ENCODE data around the gene SLC41A1.

The SLC41A1 gene

DNA sequence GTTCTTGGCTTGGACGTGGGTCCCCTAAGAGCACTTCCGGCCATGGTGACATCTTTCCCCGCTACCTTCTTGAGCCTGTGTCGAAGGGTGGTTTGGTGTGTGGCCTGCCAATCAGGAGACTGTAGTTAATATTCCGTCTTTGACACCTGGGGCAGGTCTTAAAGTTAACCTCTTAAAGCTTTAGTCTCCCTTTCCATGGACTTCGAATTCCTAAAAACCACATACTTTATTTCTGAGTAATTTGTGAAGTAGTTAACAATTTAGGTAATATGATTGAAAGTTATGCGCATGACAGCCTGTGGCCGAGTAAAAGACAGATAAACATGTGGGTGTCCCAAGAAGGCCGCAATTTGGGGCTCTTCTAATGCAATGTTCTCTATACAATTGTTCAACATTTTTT, 27.6 kb downstream of the SLC41A1 start:
- DNase-seq, result no peak

DNA sequence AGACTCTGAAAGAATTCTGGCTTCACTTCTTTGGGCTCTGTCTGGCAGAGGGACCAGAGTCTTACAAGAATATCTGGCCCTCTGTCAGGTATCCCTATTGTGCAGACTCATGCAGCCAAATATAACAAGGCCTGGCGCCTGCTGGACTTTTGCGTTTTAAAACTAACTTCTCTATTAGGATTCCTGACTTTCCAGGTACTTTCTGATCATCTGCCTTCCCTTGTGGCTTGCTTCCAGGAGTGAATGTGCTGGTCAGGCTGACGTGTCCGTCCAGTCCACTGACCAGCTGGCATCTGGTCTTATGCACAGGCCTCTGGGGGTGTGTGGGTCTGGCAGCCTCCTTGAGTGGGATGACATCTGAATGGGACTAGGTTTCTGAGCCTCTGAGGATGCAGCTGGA, 29.1 kb downstream of the SLC41A1 start:
- no peak for DNase-seq

DNA sequence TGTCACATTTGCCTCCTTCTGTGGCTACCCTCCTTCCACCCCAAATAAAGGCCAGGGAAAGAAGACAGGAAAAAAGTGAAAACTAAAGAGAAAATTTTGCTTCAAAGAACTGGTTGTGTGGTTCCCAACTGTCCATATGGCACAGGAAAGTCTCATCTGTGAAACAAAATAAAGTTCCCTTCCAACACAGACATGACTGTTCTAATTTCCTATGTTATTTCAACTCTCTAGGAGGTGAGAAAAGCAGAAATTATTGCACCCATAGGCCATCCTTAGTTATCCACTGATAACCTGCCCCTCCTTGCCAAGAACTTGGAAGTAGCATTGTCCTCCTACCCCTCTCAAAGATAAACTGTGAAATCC, 29.6 kb downstream of the SLC41A1 start:
- DNase-seq, result no peak

DNA sequence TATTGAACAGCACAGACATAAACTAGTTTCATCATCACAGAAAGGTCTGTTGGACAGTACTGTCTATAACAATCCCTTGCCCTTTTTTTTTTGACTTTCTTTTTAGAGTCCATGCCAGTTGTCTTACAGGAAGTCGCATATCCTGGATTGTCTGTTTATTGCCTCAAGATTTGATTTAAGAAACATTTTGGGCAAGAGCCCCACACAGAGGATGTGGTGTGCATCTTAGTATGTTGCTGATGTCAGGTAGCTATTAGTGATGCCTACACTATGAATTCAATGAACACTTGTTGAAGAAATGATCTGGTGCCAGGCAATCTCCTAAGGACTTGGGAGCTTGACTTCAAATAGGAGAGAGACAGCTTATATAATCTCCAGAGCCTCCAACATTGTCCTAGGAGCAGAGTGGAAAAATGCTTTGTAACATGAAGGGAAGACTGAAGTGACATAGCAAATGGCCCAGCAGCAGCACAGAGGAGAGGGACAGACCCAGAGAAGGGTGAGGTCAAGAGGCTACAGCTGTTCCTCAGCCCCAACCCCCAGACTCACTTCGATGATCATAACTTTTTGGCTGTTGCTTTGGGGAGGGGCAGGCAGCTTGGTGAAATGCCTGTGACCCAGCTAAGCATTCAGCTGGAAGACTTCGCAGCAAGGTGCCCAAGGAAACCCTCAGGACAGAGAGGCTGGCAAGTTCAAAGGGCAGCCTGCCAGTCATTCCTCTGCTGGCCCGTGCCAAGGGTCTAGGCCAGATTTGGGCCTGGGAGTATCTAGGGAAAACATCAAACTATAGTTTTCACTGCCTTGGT, 30.2 kb downstream of the SLC41A1 start:
- no peak for DNase-seq

DNA sequence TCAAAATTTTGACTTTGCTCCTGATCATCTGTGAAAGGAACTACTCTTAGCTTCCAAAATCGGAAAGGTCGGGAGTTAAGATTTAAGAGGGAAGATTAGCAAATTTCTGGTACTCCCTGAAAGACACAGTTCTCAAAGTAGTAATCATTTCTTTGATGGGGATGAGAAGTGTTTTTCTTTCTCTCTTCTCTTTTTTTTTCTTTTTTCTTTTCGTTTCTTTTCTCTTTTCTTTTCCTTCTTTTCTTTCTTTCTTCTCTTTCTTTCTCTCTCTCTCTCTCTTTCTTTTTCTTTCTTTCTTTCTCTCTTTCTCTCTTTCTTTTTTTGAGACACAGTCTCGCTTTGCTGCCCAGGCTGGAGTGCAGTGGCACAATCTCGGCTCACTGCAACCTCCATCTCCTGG, 32.7 kb downstream of the SLC41A1 start:
- DNase-seq, result no peak

DNA sequence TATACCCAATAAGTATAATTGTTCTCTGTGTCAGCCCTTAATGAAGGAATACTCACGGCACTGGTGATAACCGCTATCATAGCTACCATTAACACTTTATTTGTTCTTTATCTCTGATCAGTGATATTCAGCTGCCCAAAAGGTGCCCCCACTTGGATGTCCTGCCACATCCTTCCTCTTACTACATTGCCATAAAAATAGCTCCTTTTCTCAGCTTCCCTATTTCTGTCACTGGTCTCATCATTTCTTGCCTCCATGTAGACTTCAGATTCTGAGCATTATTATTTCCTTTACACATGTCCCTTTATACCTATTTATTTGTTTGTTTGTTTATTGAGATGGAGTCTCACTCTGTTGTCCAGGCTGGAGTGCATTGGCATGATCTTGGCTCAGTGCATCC, 35.0 kb downstream of the SLC41A1 start:
- no peak for DNase-seq

DNA sequence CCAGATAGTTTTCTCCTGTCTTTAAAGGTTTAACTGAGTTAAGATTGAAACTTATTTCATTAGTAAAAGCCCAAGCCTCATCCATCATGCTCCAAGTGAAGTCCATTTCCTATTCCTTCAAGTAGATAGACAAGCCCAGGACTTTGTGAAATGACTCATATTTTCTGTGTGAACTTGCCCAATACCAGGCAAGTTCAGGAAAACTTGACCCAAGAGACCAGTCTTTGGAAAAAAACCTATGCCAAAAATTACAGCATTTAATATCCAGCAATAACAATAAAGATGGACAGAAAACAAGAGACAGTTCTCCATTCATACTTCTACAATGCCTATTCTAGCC, 37.3 kb downstream of the SLC41A1 start:
- DNase-seq, result no peak

DNA sequence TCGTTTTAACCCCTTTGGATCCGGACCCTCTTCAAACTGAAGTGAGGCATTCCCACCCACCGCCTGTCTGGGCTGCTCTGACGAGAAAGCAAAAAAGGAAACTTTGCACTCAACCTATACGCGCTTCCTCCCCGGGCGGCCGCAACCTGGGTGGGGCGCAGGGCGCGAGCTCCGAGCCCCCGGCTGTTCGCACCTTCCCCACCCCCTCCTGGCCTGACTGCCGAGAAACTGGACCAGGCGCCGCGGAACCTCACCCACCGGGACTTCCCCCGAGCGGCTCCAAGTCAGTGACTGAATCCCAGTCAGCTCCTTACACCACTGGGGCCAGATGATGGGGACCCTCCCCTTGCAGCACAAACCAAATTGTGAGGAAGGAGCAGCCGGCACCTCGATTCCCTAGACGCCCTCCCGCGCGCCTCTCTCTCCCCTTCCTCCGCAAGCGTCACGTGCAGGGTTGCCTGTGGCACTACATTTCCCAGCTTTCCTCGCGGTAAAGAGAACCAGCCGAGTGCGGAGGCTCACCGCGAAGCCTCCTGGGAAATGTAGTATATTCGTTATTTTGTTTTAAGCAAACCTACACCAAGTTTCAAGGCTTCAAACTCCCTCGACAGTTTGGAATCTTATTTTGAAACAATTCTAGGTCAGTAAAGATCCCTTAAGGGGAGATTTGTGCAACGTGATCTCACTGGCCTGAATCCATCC, 37.8 kb downstream of the SLC41A1 start, which contains the start of gene RAB29:
RAB29 (minus strand) TSS at position 468 of the 702 bp plus-strand sequence. CDS start 526 bp downstream, outside the sequence.
- peak; percentile 68 to 73 for DNase-seq

DNA sequence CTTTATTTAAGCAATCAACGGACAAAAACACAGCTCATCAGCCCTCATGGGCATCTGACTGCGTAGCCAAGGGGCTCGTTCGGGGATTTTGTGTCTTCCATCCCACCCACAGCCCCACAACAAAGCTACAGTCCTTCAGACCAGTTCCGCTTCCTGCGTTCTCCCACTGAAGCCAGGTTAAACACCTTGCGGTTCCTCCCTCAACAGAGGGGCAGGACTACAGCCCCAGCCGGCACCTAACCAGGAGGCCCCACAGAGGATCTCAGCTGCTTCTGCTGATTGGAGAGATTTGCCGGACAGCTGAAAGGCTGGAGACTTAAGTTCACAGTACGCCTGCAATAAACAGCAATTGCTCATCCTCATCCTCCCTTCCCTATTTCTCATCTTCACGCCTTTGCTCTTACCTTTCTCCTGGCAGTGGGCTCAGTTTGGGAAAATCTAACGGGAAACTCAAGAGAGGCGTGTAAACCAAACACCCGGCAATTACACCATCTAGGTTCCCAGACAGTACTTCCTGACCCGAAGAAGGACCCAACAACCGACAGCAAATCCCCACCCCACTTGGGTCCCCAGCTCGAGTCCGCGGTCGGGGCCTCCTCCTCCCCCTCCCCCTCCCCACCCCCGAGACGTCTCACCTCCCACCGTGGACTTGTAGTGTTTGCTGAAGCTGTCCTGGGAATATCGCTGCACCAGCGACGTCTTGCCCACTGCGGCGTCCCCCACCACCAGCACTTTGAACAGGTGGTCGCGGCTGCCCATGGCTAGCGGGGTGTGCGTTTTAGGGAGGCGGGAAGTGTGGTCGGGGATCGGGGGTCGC, 38.6 kb downstream of the SLC41A1 start:
- DNase-seq, result peak; percentile 12 to 27

DNA sequence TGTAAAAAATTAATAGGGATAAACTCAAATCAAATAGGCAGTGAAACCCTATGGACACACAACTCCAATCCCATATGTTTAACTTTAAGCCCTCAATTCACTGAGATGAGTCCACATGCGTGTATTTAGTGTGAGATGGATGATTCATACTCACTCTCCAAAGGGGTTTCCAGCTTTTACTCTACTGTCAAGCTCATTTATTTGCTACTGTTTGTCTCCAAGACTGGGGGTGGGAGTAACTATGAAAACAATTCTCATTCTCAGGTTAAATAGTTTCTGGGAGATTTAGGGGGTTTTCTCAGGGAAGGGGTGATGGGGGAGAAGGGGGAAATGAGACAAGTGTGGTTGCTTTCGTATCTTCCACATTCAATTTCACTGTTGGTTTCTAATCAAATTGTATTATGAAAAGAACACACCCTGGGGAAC, 40.4 kb downstream of the SLC41A1 start:
- no peak for DNase-seq

DNA sequence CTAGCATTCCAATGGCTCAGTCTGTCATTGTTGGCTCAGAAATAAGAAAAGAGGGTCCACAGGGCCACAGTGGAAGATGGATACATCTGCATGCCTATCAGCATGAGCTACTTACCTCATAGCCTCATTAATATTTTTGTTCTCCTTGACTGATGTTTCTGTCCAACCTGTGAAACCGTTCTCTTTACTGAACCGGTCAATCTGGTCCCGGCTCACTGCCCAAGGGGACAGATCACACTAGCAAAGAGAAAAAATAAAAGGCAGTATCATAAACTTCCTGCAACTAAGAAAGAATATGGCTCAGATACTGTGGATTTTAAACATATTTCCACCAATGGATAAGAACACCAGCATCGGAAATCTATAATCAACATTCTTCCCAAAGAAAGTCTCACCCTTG, 42.4 kb downstream of the SLC41A1 start:
- no peak for DNase-seq

DNA sequence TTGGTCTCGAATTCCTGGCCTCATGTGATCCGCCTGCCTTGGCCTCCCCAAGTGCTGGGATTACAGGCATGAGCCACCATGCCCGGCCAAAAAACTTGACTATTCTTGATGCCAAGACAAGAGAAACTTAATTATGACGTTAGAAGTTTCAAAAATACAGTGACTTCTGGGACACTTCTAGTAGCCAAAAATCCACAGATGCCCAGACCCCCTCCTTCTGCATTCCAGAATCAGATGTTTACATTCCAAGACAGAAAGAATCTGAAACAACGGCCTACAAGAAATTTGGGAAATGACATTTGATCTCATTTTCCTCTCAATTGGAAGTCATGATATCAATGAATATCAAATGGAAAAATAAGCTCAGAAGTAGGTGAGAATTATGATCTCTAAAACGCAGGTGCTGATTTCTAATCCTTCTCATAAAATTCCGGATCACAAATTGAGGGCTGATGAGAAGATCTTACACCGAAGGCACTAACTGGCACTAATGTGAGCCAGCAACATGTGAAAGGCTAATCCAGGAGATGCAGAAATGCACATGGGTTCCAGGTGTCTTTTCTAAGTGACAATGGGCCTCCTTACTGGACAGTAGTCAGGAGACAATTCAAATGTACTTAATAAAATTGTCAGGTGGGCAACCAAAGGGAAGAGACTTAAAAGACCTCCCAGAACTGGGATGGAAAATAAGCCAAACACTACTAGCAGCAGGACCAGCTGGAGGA, 43.2 kb downstream of the SLC41A1 start:
- DNase-seq, result no peak

DNA sequence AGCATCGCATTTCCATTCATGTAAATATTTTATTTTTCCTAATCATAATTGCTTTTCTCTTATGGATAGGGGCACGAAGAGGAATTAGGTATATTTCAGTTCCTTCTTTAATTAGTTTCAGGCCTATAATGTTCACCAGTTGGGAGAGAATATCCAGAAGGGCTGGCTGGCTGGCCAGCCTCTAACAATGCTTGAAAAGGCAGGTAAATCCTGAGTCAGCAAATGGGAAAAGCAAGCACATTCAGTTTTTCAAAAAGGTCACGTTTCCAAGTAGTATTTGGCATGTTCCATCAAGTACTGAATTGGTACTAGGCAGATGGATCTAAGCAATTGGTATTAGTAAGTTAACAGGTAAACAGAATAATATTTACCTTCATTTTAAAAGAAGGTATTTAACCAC, 45.8 kb downstream of the SLC41A1 start:
- no peak for DNase-seq

DNA sequence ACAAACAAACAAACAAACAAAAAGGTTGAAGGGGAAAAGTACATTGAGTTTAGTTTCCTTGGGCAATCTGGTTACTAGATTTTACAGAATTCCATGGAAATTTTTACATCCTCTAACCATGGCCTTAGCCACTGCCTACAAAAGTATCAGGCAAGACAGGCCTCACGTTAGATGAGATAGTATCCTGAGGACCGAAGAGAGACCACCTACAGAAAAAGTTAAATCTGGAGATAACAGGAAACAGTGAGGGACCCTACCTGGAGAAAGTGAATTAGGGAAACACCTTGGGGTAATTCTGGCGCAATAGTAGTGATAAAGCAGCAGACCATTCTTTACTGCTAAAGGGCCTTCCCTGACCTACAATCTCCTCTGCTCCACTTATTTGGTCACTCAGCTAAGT, 46.4 kb downstream of the SLC41A1 start:
- no peak for DNase-seq

DNA sequence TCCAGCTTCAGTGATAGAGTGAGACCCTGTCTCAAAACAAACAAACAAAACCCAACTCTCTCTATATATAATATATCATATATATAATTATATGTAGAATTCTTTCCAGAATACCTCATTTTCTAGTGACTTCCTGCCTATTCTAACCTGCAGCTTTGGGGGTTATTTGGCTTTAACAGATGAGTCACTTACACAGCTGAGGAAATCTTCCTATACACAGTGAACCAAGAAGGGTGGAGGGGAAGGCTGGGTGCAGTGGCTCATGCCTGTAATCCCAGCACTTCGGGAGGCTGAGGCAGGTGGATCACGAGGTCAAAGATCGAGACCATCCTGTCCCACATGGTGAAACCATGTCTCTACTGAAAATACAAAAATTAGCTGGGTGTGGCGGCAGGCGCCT, 47.0 kb downstream of the SLC41A1 start:
- no peak for DNase-seq

DNA sequence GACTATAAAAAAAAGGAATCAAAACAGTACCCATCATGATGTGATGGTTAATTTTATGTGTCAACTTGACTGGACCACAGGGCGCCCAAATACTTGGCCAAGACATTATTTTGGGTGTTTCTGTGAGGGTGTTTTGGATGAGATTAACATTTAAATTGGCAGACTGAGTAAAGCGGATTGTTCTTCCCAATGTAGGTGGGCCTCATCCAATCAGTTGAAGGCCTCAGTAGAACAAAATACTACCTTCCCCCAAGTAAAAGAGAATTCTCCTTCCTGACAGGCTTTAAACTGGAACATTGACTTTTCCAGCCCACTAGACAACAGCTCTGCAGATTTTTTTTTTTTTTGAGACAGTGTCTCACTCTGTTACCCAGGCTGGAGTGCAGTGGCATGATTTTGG, 48.4 kb downstream of the SLC41A1 start:
- DNase-seq, result no peak

DNA sequence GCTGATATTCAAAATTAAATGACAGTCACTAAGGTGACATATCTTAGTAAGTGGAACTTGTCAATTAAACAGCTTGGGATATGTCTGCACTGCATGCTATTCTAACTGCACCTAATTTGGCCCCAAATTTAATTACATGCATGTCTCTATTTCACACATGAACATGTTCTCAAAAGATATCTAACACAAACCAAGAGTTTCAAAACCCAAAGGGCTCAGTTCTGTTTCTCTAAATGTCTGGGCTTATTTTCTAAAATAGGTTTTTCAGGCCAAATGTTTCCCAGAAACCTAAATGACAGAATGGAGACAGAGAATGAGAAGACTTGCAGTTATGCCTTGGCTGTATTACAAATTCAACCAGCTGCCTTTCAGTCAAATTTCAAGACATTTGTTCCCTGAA, 49.0 kb downstream of the SLC41A1 start:
- DNase-seq, result no peak

DNA sequence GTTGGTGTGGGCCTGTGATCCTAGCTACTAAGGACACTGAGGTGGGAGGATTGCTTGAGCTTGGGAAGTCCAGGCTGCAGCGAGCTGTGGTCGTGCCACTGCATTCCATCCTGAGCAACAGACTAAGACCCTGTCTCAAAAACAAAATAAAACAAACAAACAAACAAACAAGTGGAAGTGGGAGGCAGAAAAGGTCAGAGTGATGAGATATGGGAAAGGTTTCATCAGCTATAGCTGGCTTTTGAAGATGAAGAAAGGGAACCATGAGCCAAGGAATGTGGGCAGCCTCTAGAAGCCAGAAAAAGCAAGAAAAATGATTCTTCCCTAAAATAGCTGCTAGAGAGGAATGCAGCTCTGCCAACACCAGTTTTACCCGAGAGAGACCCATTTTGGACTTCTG, 52.4 kb downstream of the SLC41A1 start:
- no peak for DNase-seq

DNA sequence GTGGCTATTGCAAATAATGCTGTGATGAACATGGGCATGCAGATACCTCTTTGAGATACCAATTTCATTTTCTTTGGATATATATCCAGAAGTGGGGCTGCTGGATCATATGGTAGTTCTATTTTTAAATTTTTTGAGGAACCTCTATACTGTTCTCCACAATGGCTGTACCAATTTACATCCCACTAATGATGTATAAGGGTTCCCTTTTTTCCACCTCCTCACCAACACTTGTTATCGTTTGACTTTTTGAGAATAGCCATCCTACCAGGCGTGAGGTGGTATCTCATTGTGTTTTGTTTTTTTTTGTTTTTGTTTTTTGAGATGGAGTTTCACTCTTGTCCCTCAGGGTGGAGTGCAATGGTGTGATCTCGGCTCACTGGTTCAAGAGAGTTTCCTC, 56.4 kb downstream of the SLC41A1 start:
- DNase-seq, result no peak

DNA sequence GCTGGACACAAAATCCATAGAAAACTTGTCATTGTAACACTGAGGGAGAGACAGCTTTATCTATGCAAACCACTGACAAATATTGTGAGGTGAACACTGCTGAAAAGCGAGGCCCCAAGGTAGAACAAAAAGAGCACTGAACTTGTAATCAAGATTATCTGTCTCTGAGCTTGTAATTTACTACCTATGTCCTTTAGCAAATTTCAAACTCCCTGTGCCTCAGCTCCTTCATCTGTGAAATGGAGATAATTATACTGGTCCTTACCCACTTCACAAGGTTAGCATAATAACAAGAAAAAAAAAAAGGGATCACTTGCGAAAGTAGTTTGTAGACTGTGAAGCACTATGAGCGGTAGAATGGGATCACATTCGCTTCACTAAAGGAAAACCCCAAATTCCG, 58.1 kb downstream of the SLC41A1 start:
- no peak for DNase-seq

DNA sequence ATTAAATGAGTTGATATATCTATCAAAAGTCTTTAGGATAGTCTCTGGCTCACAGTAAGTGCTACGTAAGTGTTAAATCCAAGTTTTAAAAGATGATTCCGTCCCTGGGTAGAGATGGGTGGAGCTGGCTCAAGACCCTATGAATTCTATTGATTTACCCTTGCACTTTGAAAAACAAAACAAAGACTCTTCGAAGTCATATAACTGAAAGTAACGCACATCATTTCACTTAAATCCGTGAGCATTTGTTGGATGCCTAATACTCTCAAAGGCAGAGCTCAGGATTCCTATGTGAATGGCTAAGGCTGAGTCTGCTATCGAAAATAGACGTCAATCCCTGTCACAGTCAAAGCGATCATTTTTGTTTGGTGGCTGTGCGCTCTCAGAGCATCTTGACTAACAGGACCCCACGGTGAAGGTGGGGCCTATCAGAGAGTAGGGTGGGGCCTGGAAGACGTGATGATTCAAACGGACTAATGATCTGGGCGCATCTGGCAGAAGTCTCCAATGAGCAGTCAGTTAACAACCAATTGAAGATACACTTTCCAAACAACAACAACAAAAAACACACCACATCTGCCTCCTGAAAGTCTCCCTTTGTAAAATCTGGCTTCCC, 61.9 kb downstream of the SLC41A1 start:
- no peak for DNase-seq

Measured in stimulated activated CD4-positive, alpha-beta T cell treated with anti-CD3 and anti-CD28 coated beads, Interleukin-2, amount 100 ng/mL, for 48 hours (primary cell).